Chondrocyte (in vitro differentiated cells): ENCODE data around the gene CCDC6. TPM values are rescaled to one million over a fixed set of nuclear protein-coding genes. Genes with fewer than 3 reads are reported as not detected.

Source experiments
- DNase-seq: peaks from one replicate; pipeline ENCODE4 v3.0.0; 2021; ENCODE audit warnings: mixed read lengths, low spot score
- H3K27ac Mint-ChIP-seq: one replicate; pipeline ENCODE4 v1.8.0; 2021; ENCODE audit warnings: mild to moderate bottlenecking, moderate library complexity, mixed read lengths; ENCODE audit not compliant: unreplicated experiment
- H3K27me3 Mint-ChIP-seq: 2 replicates; pipeline ENCODE4 v1.8.0; 2021; ENCODE audit warnings: low read depth, mixed read lengths
- H3K36me3 Mint-ChIP-seq: 2 replicates; pipeline ENCODE4 v1.8.0; 2021; ENCODE audit warnings: low read depth, mixed read lengths
- H3K4me1 Mint-ChIP-seq: 2 replicates; pipeline ENCODE4 v1.8.0; 2021; ENCODE audit warnings: low read depth, mild to moderate bottlenecking, mixed read lengths
- H3K4me3 Mint-ChIP-seq: one replicate; pipeline ENCODE4 v1.8.0; 2021; ENCODE audit warnings: mild to moderate bottlenecking, moderate library complexity, mixed read lengths; ENCODE audit not compliant: unreplicated experiment
- H3K9me3 Mint-ChIP-seq: 2 replicates; pipeline ENCODE4 v1.8.0; 2021; ENCODE audit warnings: low read depth, mixed read lengths
- CTCF ChIP-seq: fragments of 200-600 bp; sonication (generic); IDR thresholded peaks from 2 replicates; pipeline ENCODE4 v1.5.0; 2021; ENCODE audit warnings: antibody characterized with exemption, mild to moderate bottlenecking, moderate library complexity
- total RNA-seq: library from RNA; stranded (reverse); gene quantifications from 3 replicates; pipeline ENCODE4 v1.2.1, GENCODE V29; 2021

CCDC6 gene
- total RNA-seq, 1 donor from 2014 or later: 59.3 TPM

GRCh38 chr10:59807629-59808620, 98.4 kb downstream of the CCDC6 start:
- Mint-ChIP-seq H3K4me1 (peaks cover 6% of the 10 kb centered on the region), H3K4me3 (no peak overlapping the region), H3K36me3 (peaks cover 38% of the 10 kb centered on the region), H3K27ac (no peak overlapping the region), H3K9me3 (no peaks in the 10 kb centered on the region), H3K27me3 (no peaks in the 10 kb centered on the region)
- TF ChIP-seq CTCF: no peak
- no peak for DNase-seq

DNA sequence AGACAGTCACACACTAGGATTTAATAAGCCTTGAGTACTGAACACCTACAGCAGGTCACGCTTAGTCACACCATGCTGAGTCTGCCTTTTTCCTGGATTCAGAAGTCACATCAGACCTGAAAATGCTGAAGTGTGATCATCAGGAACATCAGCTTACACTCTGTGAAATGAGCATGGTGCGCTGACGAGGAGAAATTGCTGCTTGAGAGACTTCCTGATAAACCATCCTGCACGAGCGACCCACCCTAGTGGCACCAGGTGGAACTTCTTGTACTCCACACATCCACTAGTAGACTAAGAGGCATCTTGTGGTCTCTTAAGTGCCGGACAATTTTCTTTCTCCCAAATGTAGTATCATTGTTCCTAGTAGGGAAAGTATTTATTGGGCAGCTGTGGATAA, 101.3 kb downstream of the CCDC6 start:
- no peak overlapping the region for H3K4me3 Mint-ChIP-seq
- no peak for DNase-seq

GRCh38 chr10:59804220-59804619, 102.1 kb downstream of the CCDC6 start:
- peaks cover 3% of the 10 kb centered on the region for H3K4me1 Mint-ChIP-seq
- no peak for TF ChIP-seq CTCF
- H3K36me3 Mint-ChIP-seq: peaks cover 33% of the 10 kb centered on the region
- H3K4me3 Mint-ChIP-seq: no peak overlapping the region
- H3K27me3 Mint-ChIP-seq: no peaks in the 10 kb centered on the region
- H3K27ac Mint-ChIP-seq: no peak overlapping the region
- H3K9me3 Mint-ChIP-seq: no peaks in the 10 kb centered on the region
- no peak for DNase-seq

More for the DNA sequence above, 101.3 kb downstream of the CCDC6 start:
- H3K27ac Mint-ChIP-seq: no peak overlapping the region
- peak; percentile 67 for TF ChIP-seq CTCF
- H3K4me1 Mint-ChIP-seq: peaks cover 6% of the 10 kb centered on the region
- peaks cover 33% of the 10 kb centered on the region for H3K36me3 Mint-ChIP-seq
- H3K9me3 Mint-ChIP-seq: no peaks in the 10 kb centered on the region
- H3K27me3 Mint-ChIP-seq: no peaks in the 10 kb centered on the region

- no peaks in the 10 kb centered on the region for H3K27me3 Mint-ChIP-seq
- H3K36me3 Mint-ChIP-seq: peaks cover 33% of the 10 kb centered on the region
- H3K4me3 Mint-ChIP-seq: no peak overlapping the region
- no peaks in the 10 kb centered on the region for H3K4me1 Mint-ChIP-seq
- no peak for DNase-seq
- no peaks in the 10 kb centered on the region for H3K9me3 Mint-ChIP-seq
- no peak overlapping the region for H3K27ac Mint-ChIP-seq
- no peak for TF ChIP-seq CTCF
These were observed 102.6 kb downstream of the CCDC6 start for GRCh38 chr10:59803714-59804113.

DNA sequence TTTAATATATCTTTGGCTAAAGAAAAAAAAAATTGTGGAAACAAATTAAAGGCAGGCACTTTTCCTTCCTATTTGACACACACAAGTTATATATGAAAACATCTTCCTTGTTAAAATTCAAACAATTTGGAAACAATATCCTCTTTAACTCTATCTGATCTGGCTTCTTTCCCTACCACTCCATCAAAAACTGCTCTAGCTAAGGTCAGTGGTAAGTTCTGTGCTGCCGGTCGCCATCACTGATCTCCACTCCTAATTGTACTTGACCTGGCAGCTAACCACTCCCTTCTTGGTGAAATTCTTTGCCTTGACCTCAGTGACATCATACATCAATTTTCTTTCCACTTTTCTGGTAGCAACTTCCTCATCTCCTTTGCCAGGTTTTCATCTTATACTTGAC, 105.2 kb downstream of the CCDC6 start:
- H3K27me3 Mint-ChIP-seq: no peaks in the 10 kb centered on the region
- H3K36me3 Mint-ChIP-seq: peaks cover 35% of the 10 kb centered on the region
- no peak overlapping the region for H3K4me3 Mint-ChIP-seq
- no peaks in the 10 kb centered on the region for H3K9me3 Mint-ChIP-seq
- DNase-seq: no peak
- TF ChIP-seq CTCF: no peak
- no peak overlapping the region for H3K27ac Mint-ChIP-seq
- no peaks in the 10 kb centered on the region for H3K4me1 Mint-ChIP-seq
